Renal pelvis (tissue), 4 donors: Measurements from ENCODE around the gene IFIT1B. TPM values are rescaled to one million over a fixed set of nuclear protein-coding genes. Genes with fewer than 3 reads are reported as not detected.
"Not testable (repeated sequence)": the region's sequence is repeated elsewhere in the genome, so short reads cannot be mapped to it uniquely, and the experiment has no call there.

Experiments
- DNase-seq: peaks from one replicate; pipeline ENCODE4 v3.0.0-alpha.2; 2013
- polyA plus RNA-seq, 3 donors: library from polyadenylated mRNA; unstranded; fragments of 120-200 nt; gene quantifications; one replicate each; pipeline ENCODE4 v1.2.1, GENCODE V29; 2013; ENCODE audit not compliant: insufficient read length in 3 of 3

The IFIT1B gene
- polyA plus RNA-seq, 3 donors = 0.04 to 0.09 TPM; not detected in 1

DNA sequence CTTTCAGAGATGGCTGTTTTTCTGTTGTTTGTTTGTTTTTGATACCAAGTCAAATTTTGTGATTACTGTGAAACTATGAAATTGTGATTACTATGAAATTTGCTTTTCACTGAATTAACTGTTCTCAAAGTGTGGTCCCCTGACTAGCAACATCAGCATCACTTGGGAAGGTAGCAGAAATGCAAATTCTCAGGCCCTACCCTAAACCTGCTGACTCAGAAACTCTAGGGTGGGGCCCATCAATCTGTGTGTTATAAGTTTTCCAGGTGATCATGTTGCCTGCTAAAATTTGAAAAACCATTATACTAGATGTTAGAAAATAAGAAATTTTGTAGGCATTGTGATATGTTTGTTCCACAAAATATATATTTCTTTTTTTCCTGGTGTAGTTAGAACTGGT lies 1.2 kb downstream of the IFIT1B start:
- no peak for DNase-seq

DNA sequence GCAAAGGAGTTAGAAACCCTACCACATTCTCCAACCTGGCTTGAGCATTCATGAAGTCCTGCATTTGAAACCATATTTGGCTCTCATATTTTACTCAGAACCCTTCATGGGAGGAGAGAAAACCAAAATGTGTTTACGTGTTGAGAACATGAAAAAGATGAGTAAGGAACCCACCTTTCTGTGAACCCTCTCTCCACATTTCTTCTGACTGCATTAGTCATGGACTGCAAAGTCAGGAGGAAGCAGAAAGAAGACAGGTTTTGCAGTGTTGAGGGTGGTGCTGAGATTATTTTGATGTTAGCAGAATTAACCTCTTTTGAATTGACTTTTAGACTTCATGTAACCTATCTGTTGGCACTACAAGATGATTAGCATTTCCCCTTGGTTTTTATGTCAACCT lies 4.9 kb downstream of the IFIT1B start:
- no peak for DNase-seq

DNA sequence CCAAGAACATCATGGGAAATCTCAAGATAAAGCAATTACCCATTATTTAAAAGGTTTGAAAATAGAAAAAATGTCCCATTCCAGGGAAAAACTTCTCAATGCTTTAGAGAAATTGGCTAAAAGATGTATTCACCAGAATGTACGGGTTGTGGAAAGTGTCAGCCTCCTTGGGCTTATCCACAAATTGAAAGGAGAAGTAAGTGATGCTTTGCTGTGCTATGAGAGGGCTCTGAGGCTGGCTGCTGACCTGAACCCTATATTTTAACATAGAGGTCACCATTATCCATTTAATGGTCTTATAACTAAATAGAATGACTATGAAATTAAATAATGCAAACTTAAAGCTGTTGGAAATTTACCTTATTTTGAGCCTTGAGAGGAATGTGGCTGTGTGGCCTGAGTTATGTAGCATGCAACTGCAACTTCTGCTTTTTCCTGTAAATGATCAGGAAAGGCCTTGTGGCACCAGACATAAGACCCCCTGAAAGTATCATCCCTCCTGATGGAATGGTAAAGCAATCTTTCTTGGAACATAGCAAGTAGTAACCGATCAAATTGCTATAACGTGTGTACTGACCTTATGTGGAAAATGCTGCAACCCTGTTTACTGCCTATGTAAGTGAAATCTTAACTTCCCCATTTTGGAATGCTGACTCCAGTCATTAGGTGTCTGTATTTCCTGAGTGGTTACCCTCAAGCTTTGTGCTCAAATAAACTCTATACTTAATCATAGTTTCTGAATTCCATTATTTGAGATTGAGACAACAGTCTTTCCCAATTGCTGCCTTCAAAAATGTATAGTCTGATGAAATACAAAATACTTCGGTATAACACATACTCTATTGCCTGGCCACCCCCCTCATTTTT lies 6.9 kb downstream of the IFIT1B start:
- no peak for DNase-seq

DNA sequence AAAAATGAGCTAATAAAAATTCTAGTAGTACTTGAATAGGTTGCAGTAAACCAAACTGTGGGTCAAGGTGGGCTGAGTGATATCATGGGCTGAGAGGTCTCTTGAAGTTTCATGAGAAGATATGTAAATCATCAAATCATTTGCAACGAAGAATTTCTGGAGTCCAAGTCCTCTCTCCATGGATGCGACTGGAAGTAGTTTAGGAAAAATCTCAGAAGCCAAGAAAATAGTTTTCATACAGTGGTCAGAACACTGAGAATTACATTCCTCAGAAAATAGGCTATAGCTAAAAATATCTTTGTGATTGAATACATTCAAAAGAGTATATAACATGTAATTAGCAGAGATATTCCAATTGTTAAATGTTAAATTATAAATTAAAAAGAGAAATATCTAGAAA lies 10.9 kb downstream of the IFIT1B start:
- DNase-seq = no peak

DNA sequence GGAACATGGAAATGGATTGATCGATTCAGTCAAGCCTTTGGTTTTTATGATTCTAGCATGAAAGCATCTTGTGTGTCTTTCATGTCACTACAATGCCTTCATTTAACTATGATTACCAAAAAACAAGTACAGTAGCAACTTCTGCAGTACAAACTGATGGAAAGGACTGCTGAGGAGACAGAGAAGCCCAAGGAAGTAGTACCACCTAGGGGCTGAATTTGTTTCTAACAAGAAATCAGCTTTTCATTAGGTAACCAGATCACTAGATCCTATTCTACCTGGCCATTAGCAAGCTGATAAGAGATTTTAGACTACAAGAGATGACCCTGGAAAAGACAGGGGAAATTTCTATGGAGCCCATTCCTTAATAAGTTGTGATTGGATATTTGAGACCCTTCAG lies 11.4 kb downstream of the IFIT1B start:
- DNase-seq = no peak

DNA sequence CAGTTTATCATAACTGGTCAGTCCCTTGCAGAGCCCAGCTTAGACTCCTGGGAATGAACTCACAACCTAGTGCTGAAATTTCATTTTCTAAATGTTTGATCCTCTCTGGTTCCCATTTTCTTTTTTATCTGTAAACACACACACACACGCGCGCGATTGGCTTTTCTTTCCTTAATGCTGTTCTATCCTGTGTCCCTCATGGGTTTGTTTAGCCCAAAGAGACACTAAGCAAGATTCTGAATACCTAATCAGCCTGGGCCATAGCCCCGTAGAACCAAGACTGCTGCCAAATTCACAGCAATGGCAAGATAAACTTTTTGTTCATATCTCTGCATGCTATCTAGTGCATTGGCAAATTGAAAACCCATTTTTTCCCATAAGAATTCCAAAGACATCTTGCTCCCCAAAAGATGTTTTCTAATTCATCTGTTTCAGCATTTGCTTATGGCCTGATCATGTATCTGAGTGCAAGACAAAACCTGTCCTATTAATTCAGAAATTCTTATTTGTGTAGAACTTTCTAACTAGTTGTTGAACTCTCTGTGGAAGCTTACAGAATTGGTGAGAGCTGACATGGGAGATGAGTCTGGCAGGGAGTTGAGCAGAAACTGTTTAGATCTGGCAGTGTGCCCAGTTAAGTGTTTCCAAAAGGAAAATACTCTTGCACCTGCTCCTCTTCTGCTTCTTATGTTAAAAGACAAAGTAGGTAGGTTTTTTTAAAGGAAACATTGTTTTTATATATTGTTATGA lies 12.8 kb downstream of the IFIT1B start:
- no peak for DNase-seq

DNA sequence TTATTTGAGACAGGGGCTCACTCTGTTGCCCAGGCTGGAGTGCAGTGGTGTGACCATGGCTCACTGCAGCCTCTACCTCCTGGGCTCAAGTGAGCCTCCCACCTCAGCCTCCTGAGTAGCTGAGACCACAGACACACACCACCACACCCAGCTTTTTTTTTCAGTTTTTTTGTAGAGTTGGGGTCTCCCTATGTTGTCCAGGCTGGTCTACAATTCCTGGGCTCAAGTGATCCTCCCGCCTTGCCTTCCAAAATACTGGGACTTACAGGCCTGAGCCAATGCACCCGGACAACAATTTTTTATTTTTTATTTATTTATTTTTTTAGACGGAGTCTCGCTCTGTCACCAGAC lies 13.3 kb downstream of the IFIT1B start:
- not testable (repeated sequence) for DNase-seq

DNA sequence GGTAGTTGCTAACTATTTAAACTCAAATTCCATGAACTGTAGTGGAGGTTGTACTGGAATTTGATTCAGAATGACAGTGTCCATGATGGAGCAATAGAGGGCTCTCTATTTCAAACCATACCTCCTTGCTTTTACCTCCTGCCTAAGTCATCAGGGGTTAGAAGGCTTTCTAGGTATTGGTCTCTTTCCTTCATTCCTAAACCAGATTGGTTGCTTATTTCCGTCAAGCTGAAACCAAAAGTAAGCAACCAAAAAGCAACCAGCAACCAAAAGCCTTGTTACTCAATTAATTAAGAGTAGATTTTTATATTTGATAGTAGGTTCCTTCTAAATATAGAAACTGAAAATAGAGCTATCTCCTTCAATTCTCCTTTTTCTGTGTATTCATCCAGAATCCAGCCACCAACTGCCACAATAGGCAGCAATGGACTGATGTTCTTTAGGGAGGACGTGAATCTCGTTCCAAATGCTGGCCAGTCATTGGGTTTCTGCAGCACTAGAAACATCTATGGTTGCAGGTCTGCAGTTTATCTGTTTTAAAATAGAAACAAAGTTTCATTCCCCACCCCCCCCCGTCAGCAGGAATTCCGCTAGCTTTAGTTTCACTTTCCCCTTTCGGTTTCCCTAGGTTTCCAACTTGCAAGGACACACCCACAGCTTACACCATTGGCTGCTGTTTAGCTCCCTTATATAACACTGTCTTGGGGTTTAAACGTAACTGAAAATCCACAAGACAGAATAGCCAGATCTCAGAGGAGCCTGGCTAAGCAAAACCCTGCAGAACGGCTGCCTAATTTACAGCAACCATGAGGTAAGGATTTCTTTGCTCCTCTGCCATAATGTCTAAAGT lies 14.3 kb downstream of the IFIT1B start, which contains the start of gene IFIT1:
Gene IFIT1, plus strand, starts transcription at position 717 of the 850 bp plus-strand sequence. Its CDS starts 90 bp downstream, at position 807.
- peak; percentile 91 for DNase-seq

DNA sequence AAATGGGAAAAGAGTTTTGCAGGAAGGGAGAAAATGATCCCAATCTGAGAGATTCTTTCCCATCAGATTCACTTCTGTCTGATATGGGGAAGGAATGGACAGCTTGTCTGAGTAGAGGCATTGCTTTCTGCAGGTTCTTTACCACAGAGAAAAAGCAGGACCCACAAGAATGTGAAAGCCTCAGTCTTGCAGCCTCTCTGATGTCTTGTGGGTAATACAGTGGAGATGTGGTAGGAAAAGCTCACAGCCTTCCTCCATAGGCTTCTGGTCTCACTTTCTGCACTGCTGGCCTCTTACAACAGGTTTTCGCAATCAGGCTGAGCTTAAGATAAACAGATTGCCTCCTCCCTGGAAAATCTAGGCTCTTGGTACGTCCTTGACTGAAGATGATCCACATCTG lies 15.1 kb downstream of the IFIT1B start:
- no peak for DNase-seq

DNA sequence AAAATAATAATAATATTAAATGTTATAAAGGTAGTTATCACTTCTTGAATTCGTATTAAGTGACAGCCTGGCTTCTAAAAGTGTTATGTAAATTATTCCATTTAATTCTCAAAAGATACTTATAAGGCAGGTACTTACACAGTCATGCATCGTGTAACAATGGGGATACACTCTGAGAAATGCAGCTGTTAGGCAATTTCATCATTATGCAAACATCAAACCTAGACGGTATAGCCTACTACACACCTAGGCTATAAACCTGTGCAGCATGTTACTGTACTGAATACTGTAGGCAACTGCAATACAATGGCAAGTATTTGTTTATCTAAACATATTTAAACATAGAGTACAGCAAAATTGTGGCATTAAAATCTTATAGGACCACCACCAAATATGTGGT lies 16.0 kb downstream of the IFIT1B start:
- DNase-seq = no peak

DNA sequence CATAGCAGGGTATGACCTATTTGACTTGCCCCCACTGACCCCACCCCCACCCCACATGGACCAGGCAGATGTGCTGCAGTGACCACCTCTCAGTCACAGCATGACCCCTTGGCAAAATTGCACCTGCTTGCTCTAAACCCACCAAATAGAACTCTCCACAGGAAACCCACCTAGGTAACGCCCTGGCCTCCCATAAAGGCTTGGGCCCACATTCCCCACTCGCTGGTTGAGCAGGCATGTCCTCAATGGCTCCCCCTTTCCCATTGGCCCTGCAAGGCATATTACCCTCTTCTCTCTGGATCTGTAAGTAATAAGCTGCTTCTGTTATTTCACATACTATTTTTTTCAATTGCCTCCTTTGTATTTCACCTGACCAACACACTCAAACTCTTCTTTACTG lies 17.3 kb downstream of the IFIT1B start:
- no peak for DNase-seq

DNA sequence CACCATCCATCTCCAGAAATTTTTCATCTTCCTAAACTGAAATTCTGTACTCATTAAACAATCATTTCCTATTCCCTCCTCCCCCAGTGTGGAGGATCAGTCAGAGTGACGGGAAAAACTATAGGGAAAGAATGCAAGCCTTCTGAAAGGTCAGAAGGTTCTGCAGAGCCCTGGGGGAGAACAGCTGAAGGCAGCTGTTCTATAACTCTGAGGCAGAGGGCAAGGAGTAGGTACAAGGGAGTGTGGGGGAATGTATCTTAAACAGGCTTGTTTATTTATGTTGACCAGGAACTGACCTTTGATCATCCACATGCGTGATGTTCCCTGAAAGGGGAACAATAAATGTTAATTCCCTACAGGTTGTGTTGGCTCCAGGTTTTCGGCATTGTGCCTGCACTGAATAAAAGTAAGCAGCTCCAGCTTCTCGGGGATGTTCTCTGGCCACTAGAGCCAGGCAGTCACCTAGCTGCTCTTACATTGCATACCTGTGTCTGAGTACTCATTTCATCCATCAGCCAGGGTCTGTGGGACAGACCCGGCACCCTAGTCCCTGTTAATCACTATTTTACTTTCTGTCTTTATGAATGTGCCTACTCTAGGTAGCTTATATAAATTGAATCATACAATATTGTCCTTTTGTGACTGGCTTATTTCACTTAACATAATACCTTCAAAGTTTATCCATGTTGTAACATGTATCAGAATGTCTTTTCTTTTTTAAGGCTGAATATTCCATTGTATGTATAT lies 20.3 kb downstream of the IFIT1B start:
- no peak for DNase-seq

DNA sequence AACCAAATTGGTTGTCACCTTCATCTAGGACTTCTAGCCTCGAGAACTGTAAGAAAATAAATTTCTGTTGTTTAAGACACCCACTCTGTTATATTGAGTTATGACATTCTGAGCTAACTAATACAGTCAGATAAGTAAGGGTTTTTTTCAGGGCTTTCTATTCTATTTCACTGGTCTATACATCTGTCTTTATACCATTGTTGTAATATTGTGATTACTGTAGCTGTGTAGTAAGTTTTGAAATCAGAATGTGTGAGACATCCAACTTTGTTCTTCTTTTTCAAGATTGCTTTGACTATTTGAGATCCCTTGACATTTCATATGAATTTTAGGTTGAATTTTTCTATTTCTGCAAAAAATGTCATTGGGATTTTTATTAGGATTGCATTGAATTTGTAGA lies 22.1 kb downstream of the IFIT1B start:
- DNase-seq = no peak

DNA sequence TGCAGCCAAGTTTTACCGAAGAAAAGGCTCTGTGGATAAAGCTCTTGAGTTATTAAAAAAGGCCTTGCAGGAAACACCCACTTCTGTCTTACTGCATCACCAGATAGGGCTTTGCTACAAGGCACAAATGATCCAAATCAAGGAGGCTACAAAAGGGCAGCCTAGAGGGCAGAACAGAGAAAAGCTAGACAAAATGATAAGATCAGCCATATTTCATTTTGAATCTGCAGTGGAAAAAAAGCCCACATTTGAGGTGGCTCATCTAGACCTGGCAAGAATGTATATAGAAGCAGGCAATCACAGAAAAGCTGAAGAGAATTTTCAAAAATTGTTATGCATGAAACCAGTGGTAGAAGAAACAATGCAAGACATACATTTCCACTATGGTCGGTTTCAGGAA lies 25.2 kb downstream of the IFIT1B start:
- DNase-seq = no peak

DNA sequence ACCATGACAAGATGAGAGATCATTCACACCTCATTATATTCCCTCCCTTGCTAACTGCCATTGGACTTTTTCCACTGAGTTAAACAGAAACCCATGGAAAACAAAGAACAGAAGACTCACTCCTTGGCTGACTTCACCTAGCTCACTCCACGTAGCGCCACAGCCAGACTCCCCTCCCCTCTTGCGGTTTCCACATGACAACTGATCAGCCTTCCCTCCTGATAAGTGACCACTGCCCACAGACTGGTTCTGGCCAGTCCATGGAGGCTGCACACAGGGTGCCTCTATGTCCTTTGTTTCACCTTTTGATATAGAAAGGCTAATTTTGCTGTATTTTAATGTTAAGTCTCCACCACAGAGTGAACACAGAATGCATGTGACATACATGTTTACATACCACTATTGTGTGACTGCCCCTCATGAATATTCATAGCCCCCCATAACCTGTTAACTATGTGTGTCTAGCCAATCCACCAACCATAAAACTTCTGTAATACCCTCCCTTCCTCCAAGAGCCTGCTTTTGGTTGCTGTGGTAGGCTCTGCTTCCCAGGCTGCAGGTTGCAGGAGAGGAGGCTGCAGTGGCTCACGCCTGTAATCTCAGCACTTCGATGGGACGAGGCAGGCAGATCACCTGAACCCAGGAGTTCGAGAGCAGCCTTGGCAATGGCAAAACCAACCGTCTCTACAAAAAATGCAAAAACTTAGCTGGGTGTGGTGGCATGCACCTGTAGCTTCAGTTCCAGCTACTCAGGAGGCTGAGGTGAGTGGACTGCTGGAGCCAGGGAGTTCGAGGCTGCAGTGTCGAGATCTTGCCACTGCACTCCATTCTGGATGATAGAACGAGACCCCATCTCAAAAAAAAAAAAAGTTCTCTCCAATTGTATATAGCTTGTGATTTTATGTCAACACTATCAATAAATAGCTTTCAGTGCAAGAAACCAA lies 26.5 kb downstream of the IFIT1B start:
- DNase-seq = no peak

DNA sequence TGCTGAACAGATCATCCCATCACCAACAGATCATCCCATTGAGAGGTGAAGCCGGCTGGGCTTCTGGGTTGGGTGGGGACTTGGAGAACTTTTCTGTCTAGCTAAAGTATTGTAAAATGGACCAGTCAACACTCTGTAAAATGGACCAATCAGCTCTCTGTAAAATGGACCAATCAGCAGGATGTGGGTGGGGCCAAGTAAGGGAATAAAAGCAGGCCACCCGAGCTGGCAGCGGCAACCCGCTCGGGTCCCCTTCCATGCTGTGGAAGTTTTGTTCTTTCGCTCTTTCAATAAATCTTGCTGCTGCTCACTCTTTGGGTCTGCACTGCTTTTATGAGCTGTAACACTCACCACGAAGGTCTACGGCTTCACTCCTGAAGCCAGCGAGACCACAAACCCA lies 28.3 kb downstream of the IFIT1B start:
- not testable (repeated sequence) for DNase-seq

DNA sequence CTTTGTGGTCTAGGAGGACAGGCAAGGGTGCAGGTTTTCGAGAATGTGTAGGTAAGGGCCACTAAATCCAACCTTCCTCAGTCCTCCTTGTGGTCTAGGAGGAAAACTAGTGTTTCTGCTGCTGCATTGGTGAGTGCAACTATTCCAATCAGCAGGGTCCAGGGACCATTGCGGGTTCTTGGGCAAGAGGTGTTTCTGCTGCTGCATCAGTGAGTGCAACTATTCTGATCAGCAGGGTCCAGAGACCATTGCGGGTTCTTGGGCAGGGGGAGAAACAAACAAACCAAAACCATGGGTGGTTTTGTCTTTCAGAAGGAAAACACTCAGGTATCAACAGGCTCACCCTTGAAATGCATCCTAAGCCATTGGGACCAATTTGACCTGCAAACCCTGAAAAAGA lies 29.9 kb downstream of the IFIT1B start:
- DNase-seq = not testable (repeated sequence)

DNA sequence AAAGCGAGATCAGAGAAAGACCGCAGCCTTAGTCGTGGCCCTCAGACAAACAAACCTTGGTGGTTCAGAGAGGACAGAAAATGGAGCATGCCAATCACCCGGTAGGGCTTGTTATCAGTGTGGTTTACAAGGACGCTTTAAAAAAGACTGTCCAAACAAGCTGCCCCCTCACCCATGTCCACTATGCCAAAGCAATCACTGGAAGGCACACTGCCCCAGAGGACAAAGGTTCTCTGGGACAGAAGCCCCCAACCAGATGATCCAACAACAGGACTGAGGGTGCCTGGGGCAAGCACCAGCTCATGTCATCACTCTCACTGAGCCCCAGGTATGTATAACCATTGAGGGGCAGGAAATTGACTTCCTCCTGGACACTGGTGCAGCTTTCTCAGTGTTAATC lies 31.4 kb downstream of the IFIT1B start:
- DNase-seq = not testable (repeated sequence)

DNA sequence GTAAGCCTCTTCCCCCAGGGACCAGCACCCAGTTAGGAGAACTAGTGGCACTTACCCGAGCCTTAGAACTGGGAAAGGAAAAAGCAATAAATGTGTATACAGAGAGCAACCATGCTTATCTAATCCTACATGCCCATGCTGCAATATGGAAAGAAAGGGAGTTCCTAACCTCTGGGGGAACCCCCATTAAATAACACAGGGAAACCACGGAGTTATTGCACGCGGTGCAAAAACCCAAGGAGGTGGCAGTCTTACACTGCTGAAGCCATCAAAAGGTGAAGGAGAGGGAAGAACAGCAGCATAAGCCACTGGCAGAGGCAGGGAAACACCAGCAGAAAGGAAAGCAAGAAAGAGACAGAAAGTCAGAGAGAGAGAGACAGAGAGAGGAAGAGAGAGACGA lies 32.7 kb downstream of the IFIT1B start:
- not testable (repeated sequence) for DNase-seq

DNA sequence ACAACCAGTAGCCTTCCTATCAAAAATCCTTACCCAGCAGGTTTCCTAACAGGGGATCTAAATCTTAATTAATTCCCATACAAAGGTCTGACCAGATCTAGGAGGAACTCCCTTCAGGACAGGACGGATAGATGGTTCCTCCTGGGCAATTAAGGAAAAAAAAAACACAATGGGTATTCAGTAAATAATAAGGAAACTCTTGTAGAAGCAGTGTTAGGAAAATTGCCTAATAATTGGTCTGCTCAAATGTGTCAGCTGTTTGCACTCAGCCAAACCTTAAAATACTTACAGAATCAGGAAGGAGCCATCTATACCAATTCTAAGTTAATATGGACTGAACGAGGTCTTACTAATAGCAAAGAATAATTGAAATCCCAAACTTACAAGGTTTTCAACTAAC lies 33.3 kb downstream of the IFIT1B start:
- DNase-seq = not testable (repeated sequence)
